HEK293T (cell line): ENCODE data around the gene CASP8AP2.

ENCODE experiments used
- CTCF ChIA-PET: fragments of 350-600 bp; formaldehyde crosslinking; extraction: SDS; loops from one replicate; lab custom pipeline; 2021; ENCODE audit warnings: antibody characterized with exemption, inconsistent platforms; lab: Yijun Ruan, JAX
- POLR2A ChIA-PET: fragments of 350-600 bp; formaldehyde crosslinking; extraction: SDS; loops from one replicate; lab custom pipeline; 2020; ENCODE audit warnings: antibody characterized with exemption, inconsistent platforms; lab: Yijun Ruan, JAX
- DNase-seq: peaks from one replicate; pipeline ENCODE4 v3.0.0; 2012; ENCODE audit warnings: mixed read lengths; ENCODE audit errors: extremely low spot score
- ARNT ChIP-seq: fragments of 450-650 bp; IDR thresholded peaks from 2 replicates; pipeline ENCODE4 v1.6.1; 2017; ENCODE audit warnings: mild to moderate bottlenecking
- BHLHE40 ChIP-seq: fragments of 450-650 bp; IDR thresholded peaks from 2 replicates; pipeline ENCODE4 v1.6.1; 2016; ENCODE audit warnings: mild to moderate bottlenecking, moderate library complexity, borderline replicate concordance
- CTBP1 ChIP-seq: fragments of 450-650 bp; IDR thresholded peaks from 2 replicates; pipeline ENCODE4 v1.6.1; 2016; ENCODE audit warnings: borderline replicate concordance
- ELF4 ChIP-seq: fragments of 450-650 bp; IDR thresholded peaks from 2 replicates; pipeline ENCODE4 v1.6.1; 2017; ENCODE audit warnings: antibody characterized with exemption
- FOXA1 ChIP-seq: fragments of 450-650 bp; IDR thresholded peaks from 2 replicates; pipeline ENCODE4 v1.6.1; 2016; ENCODE audit warnings: mild to moderate bottlenecking
- FOXK2 ChIP-seq: fragments of 450-650 bp; IDR thresholded peaks from 2 replicates; pipeline ENCODE4 v1.6.1; 2016; ENCODE audit warnings: mild to moderate bottlenecking
- FOXM1 ChIP-seq: fragments of 450-650 bp; IDR thresholded peaks from 2 replicates; pipeline ENCODE4 v1.6.1; 2017; ENCODE audit warnings: mild to moderate bottlenecking, borderline replicate concordance
- HDGF ChIP-seq: fragments of 450-650 bp; IDR thresholded peaks from 2 replicates; pipeline ENCODE4 v1.6.1; 2017; ENCODE audit warnings: antibody characterized with exemption, borderline replicate concordance
- L3MBTL2 ChIP-seq: fragments of 450-650 bp; conservative IDR thresholded peaks from 2 replicates; pipeline ENCODE4 v1.6.1; 2016; ENCODE audit warnings: mild to moderate bottlenecking
- LEF1 ChIP-seq: fragments of 450-650 bp; IDR thresholded peaks from 2 replicates; pipeline ENCODE4 v1.6.1; 2017; ENCODE audit warnings: mild to moderate bottlenecking, borderline replicate concordance
- NFRKB ChIP-seq: fragments of 450-650 bp; IDR thresholded peaks from 2 replicates; pipeline ENCODE4 v1.6.1; 2016; ENCODE audit warnings: mild to moderate bottlenecking, moderate library complexity
- SP1 ChIP-seq: fragments of 450-650 bp; IDR thresholded peaks from 2 replicates; pipeline ENCODE4 v1.6.1; 2017
- SUZ12 ChIP-seq: fragments of 450-650 bp; IDR thresholded peaks from 2 replicates; pipeline ENCODE4 v1.6.1; 2016; ENCODE audit warnings: mild to moderate bottlenecking
- TARDBP ChIP-seq: fragments of 450-650 bp; IDR thresholded peaks from 2 replicates; pipeline ENCODE4 v1.6.1; 2016
- TF ChIP-seq, protein P1 (sequence below): fragments of 450-650 bp; IDR thresholded peaks from 2 replicates; pipeline ENCODE4 v1.6.1; 2016

CASP8AP2 gene

GRCh38 chr6:89916136-89916920 is 86.6 kb downstream of the CASP8AP2 start:
- DNase-seq, result no peak
- TF ChIP-seq CTBP1 (no peak), FOXM1 (no peak), SUZ12 (no peak), NFRKB (no peak), ARNT (no peak), ELF4 (no peak), SP1 (no peak)
- TF ChIP-seq, protein P1, sequence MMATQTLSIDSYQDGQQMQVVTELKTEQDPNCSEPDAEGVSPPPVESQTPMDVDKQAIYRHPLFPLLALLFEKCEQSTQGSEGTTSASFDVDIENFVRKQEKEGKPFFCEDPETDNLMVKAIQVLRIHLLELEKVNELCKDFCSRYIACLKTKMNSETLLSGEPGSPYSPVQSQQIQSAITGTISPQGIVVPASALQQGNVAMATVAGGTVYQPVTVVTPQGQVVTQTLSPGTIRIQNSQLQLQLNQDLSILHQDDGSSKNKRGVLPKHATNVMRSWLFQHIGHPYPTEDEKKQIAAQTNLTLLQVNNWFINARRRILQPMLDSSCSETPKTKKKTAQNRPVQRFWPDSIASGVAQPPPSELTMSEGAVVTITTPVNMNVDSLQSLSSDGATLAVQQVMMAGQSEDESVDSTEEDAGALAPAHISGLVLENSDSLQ, result no peak
- CTCF ChIA-PET, result no interaction called here
- POLR2A ChIA-PET, result no interaction called here

- TF ChIP-seq FOXK2, result no peak
- TF ChIP-seq CTBP1, result no peak
- TF ChIP-seq ARNT, result no peak
- no peak for TF ChIP-seq BHLHE40
- no peak for TF ChIP-seq TARDBP
- TF ChIP-seq HDGF, result no peak
- TF ChIP-seq, protein P1, result no peak
- no peak for TF ChIP-seq NFRKB
- no peak for TF ChIP-seq L3MBTL2
- no peak for TF ChIP-seq FOXA1
- POLR2A ChIA-PET, result no interaction called here
- no peak for DNase-seq
- CTCF ChIA-PET, result no interaction called here
Measured at GRCh38 chr6:89917216-89917615, 87.5 kb downstream of the CASP8AP2 start.

DNA sequence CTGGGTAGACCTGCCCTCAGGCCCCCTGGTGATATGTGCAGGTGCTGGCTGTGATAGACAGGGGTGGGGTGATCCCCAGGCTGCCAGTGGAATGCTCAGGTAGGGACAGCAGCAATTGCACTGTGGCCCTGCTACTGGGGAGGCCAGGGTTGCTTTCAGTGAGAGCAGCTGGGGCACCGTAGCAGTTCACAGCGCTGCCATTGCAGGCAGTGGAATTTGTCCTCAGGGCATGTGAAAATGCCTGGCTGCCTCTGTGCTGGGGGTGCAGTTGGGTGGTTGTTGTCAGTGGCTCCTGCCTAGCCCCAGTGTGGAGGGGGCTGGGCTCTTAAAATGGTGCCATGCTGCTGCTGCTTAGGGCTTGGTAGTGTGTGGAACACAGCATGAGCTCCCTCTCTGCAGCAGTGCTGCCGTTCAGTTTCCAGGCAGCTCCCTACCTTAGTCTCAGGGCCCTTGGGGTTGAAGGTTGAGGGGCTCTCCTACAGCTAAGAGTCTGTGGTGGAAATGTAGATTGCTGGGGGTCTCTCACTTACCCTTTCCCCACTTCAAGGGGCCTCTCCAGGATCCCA is 88.2 kb downstream of the CASP8AP2 start:
- ChIA-PET CTCF (no interaction called here), POLR2A (no interaction called here)
- TF ChIP-seq ARNT (no peak), SP1 (no peak), HDGF (no peak), L3MBTL2 (no peak), TARDBP (no peak), BHLHE40 (no peak), ELF4 (no peak), FOXA1 (no peak), LEF1 (no peak)
- TF ChIP-seq, protein P1, result no peak
- DNase-seq, result no peak
